ENCODE data around the gene RPL12. TPM values are rescaled to one million over a fixed set of nuclear protein-coding genes. Genes with fewer than 3 reads are reported as not detected.

The RPL12 gene
- polyA plus RNA-seq, 3 donors = 2,597 to 3,737 (median 3,003) TPM

- 66 to 71% (median 70%) methylated on average over 12 of the region's 12 CpGs for WGBS, 3 donors
- H3K27ac ChIP-seq (ENCODE audit: low read depth, low read length) = no peak overlapping the region
Observed at GRCh38 chr9:127418037-127418471, 33.2 kb downstream of the RPL12 start.

- 78 to 83% (median 82%) methylated on average over 15 of the region's 15 CpGs for WGBS, 3 donors
- H3K27ac ChIP-seq (ENCODE audit: low read depth, low read length) = no peak overlapping the region
Observed at GRCh38 chr9:127417131-127418036, 33.8 kb downstream of the RPL12 start.

- 80 to 89% (median 82%) methylated on average over 1 of the region's 1 CpG for WGBS, 3 donors
- H3K27ac ChIP-seq (ENCODE audit: low read depth, low read length) = no peak overlapping the region
Observed at GRCh38 chr9:127415657-127416056, 35.5 kb downstream of the RPL12 start.

GRCh38 chr9:127415141-127415540, 36.1 kb downstream of the RPL12 start:
- H3K27ac ChIP-seq (ENCODE audit: low read depth, low read length) = no peak overlapping the region
- WGBS, 3 donors = 87 to 92% (median 91%) methylated on average over 4 of the region's 4 CpGs

GRCh38 chr9:127411122-127411521, 40.1 kb downstream of the RPL12 start:
- no peak overlapping the region for H3K27ac ChIP-seq (ENCODE audit: low read depth, low read length)
- 60 to 78% (median 72%) methylated on average over 4 of the region's 4 CpGs for WGBS, 3 donors

- H3K27ac ChIP-seq (ENCODE audit: low read depth, low read length) = no peak overlapping the region
- 63 to 89% (median 86%) methylated on average over 6 of the region's 6 CpGs for WGBS, 3 donors
Observed at GRCh38 chr9:127407492-127407843, 43.7 kb downstream of the RPL12 start.

GRCh38 chr9:127406799-127407491, 44.3 kb downstream of the RPL12 start:
- no peak overlapping the region for H3K27ac ChIP-seq (ENCODE audit: low read depth, low read length)
- 85 to 89% (median 85%) methylated on average over 13 of the region's 13 CpGs for WGBS, 3 donors

- WGBS, 3 donors = 89 to 94% (median 90%) methylated on average over 20 of the region's 20 CpGs
- H3K27ac ChIP-seq (ENCODE audit: low read depth, low read length) = no peak overlapping the region
Observed at GRCh38 chr9:127405344-127406125, 45.7 kb downstream of the RPL12 start.

- no peak overlapping the region for H3K27ac ChIP-seq (ENCODE audit: low read depth, low read length)
- 94 to 96% (median 95%) methylated on average over 22 to 23 of the region's 23 CpGs for WGBS, 3 donors
Observed at GRCh38 chr9:127404631-127405030, 46.6 kb downstream of the RPL12 start.

- 85 to 95% (median 86%) methylated on average over 19 to 21 of the region's 22 CpGs for WGBS, 3 donors
- no peak overlapping the region for H3K27ac ChIP-seq (ENCODE audit: low read depth, low read length)
Observed at GRCh38 chr9:127403507-127404192, 47.6 kb downstream of the RPL12 start.

- 79 to 86% (median 84%) methylated on average over 18 of the region's 18 CpGs for WGBS, 3 donors
- no peak overlapping the region for H3K27ac ChIP-seq (ENCODE audit: low read depth, low read length)
Observed at GRCh38 chr9:127402401-127403090, 48.7 kb downstream of the RPL12 start.

- WGBS, 3 donors = 96 to 97% (median 97%) methylated on average over 14 of the region's 14 CpGs
- H3K27ac ChIP-seq (ENCODE audit: low read depth, low read length) = no peak overlapping the region
Observed at GRCh38 chr9:127399736-127400269, 51.4 kb downstream of the RPL12 start.

- no peak overlapping the region for H3K27ac ChIP-seq (ENCODE audit: low read depth, low read length)
- 85 to 93% (median 90%) methylated on average over 13 of the region's 13 CpGs for WGBS, 3 donors
Observed at GRCh38 chr9:127398715-127399400, 52.3 kb downstream of the RPL12 start.

GRCh38 chr9:127398275-127398647, 52.9 kb downstream of the RPL12 start:
- no peak overlapping the region for H3K27ac ChIP-seq (ENCODE audit: low read depth, low read length)
- WGBS, 3 donors = 52 to 55% (median 52%) methylated on average over 5 of the region's 5 CpGs
